Neural progenitor cell (in vitro differentiated cells): Measurements from ENCODE around the gene SP140L. TPM values are rescaled to one million over a fixed set of nuclear protein-coding genes. Genes with fewer than 3 reads are reported as not detected.

Experiments used
- DNase-seq: peaks from one replicate; pipeline ENCODE4 v3.0.0-alpha.2; 2016; ENCODE audit warnings: low spot score
- H2AFZ ChIP-seq: fragments of 200-600 bp; sonication (generic); replicated peaks from 2 replicates; pipeline ENCODE4 v1.6.1; 2016; ENCODE audit warnings: antibody characterized with exemption
- H3F3A ChIP-seq: fragments of 200-600 bp; sonication (generic); 2 replicates; pipeline ENCODE4 v1.6.1; 2016; ENCODE audit warnings: antibody characterized with exemption, low read depth
- H3K27ac ChIP-seq: fragments of 200-600 bp; sonication (generic); 2 replicates; pipeline ENCODE4 v1.5.1; 2016; ENCODE audit warnings: mild to moderate bottlenecking
- H3K27me3 ChIP-seq: fragments of 200-600 bp; sonication (generic); 2 replicates; pipeline ENCODE4 v1.6.1; 2016; ENCODE audit warnings: mild to moderate bottlenecking, moderate library complexity
- H3K36me3 ChIP-seq: fragments of 200-600 bp; sonication (generic); 2 replicates; pipeline ENCODE4 v1.5.1; 2016
- H3K4me1 ChIP-seq: fragments of 200-600 bp; sonication (generic); 2 replicates; pipeline ENCODE4 v1.6.1; 2016; ENCODE audit warnings: mixed run types
- H3K4me2 ChIP-seq: fragments of 200-600 bp; sonication (generic); 2 replicates; pipeline ENCODE4 v1.6.1; 2016
- H3K4me3 ChIP-seq: fragments of 200-600 bp; sonication (generic); 2 replicates; pipeline ENCODE4 v1.5.1; 2016
- H3K79me2 ChIP-seq: fragments of 200-600 bp; sonication (generic); 2 replicates; pipeline ENCODE4 v1.6.1; 2016; ENCODE audit warnings: low read depth
- H3K9ac ChIP-seq: fragments of 200-600 bp; sonication (generic); 2 replicates; pipeline ENCODE4 v1.6.1; 2016
- H3K9me3 ChIP-seq: fragments of 200-600 bp; sonication (generic); 2 replicates; pipeline ENCODE4 v1.5.1; 2016; ENCODE audit warnings: low read depth
- H4K20me1 ChIP-seq: fragments of 200-600 bp; sonication (generic); 2 replicates; pipeline ENCODE4 v1.6.1; 2016; ENCODE audit warnings: low read depth
- H3K27ac Mint-ChIP-seq: 3 replicates; pipeline ENCODE4 v1.8.0; 2021; ENCODE audit warnings: mixed read lengths
- H3K27me3 Mint-ChIP-seq: 2 replicates; pipeline ENCODE4 v1.8.0; 2022; ENCODE audit warnings: low read depth, mild to moderate bottlenecking, inconsistent platforms, moderate library complexity, mixed read lengths; ENCODE audit not compliant: insufficient read depth
- H3K36me3 Mint-ChIP-seq: 3 replicates; pipeline ENCODE4 v1.8.0; 2021; ENCODE audit warnings: mixed read lengths
- H3K4me1 Mint-ChIP-seq: 3 replicates; pipeline ENCODE4 v1.8.0; 2021; ENCODE audit warnings: mixed read lengths
- H3K4me3 Mint-ChIP-seq: 3 replicates; pipeline ENCODE4 v1.8.0; 2021; ENCODE audit warnings: mild to moderate bottlenecking, moderate library complexity, mixed read lengths
- H3K9me3 Mint-ChIP-seq: 3 replicates; pipeline ENCODE4 v1.8.0; 2020; ENCODE audit warnings: mixed read lengths
- CTCF ChIP-seq: fragments of 200-600 bp; sonication (generic); IDR thresholded peaks from 2 replicates; pipeline ENCODE4 v1.5.1; 2017; ENCODE audit warnings: antibody characterized with exemption, mild to moderate bottlenecking
- EZH2 ChIP-seq: fragments of 200-600 bp; sonication (generic); IDR thresholded peaks from 2 replicates; pipeline ENCODE4 v1.6.1; 2017; ENCODE audit warnings: antibody characterized with exemption, mild to moderate bottlenecking, moderate library complexity
- EZH2phosphoT487 ChIP-seq: fragments of 200-600 bp; sonication (generic); IDR thresholded peaks from 2 replicates; pipeline ENCODE4 v1.6.1; 2017; ENCODE audit warnings: antibody characterized with exemption
- total RNA-seq: library from RNA; depleted of rRNA; stranded (reverse); fragments of >200 nt; gene quantifications from 2 replicates; pipeline ENCODE4 v1.2.3, GENCODE V29; 2015; ENCODE audit warnings: low replicate concordance

Gene SP140L
- total RNA-seq, 1 donor from 2014 or later = 2.0 TPM

GRCh38 chr2:230417436-230417835, 90.4 kb downstream of the SP140L start:
- TF ChIP-seq EZH2phosphoT487 (no peak), CTCF (no peak), EZH2 (no peak)
- no peak overlapping the region for H2AFZ ChIP-seq
- H3K36me3 ChIP-seq = no peaks in the 10 kb centered on the region
- H3K4me1 Mint-ChIP-seq = no peaks in the 10 kb centered on the region
- no peak for DNase-seq
- no peak overlapping the region for H3K4me3 ChIP-seq
- no peak overlapping the region for H3K4me3 Mint-ChIP-seq
- H3K27ac ChIP-seq = no peak overlapping the region
- H3K9ac ChIP-seq = no peak overlapping the region
- no peaks in the 10 kb centered on the region for H4K20me1 ChIP-seq
- H3K4me1 ChIP-seq = no peaks in the 10 kb centered on the region
- H3K27ac Mint-ChIP-seq = no peak overlapping the region
- H3K9me3 Mint-ChIP-seq = no peaks in the 10 kb centered on the region
- no peaks in the 10 kb centered on the region for H3K79me2 ChIP-seq
- no peaks in the 10 kb centered on the region for H3K9me3 ChIP-seq
- H3K4me2 ChIP-seq = no peak overlapping the region
- no peaks in the 10 kb centered on the region for H3F3A ChIP-seq
- peaks cover 10% of the 10 kb centered on the region for H3K27me3 ChIP-seq
- peaks cover 9% of the 10 kb centered on the region for H3K27me3 Mint-ChIP-seq
- H3K36me3 Mint-ChIP-seq = no peaks in the 10 kb centered on the region

GRCh38 chr2:230418341-230419016, 91.5 kb downstream of the SP140L start:
- H3K9me3 ChIP-seq = no peaks in the 10 kb centered on the region
- H3K4me3 ChIP-seq = no peak overlapping the region

GRCh38 chr2:230419181-230419580, 92.2 kb downstream of the SP140L start:
- no peak for DNase-seq

More at GRCh38 chr2:230418341-230419016, 91.5 kb downstream of the SP140L start:
- DNase-seq = no peak
- no peak overlapping the region for H3K9ac ChIP-seq
- H3F3A ChIP-seq = no peaks in the 10 kb centered on the region
- no peaks in the 10 kb centered on the region for H4K20me1 ChIP-seq
- Mint-ChIP-seq H3K36me3 (no peaks in the 10 kb centered on the region), H3K4me3 (no peak overlapping the region), H3K27ac (no peak overlapping the region), H3K27me3 (peaks cover 3% of the 10 kb centered on the region), H3K9me3 (no peaks in the 10 kb centered on the region), H3K4me1 (no peaks in the 10 kb centered on the region)
- H3K4me2 ChIP-seq = no peak overlapping the region
- H3K27me3 ChIP-seq = no peaks in the 10 kb centered on the region
- no peaks in the 10 kb centered on the region for H3K4me1 ChIP-seq
- no peaks in the 10 kb centered on the region for H3K36me3 ChIP-seq
- TF ChIP-seq CTCF = no peak
- no peak for TF ChIP-seq EZH2phosphoT487
- no peak for TF ChIP-seq EZH2
- no peak overlapping the region for H3K27ac ChIP-seq
- no peaks in the 10 kb centered on the region for H3K79me2 ChIP-seq
- no peak overlapping the region for H2AFZ ChIP-seq

More at GRCh38 chr2:230419181-230419580, 92.2 kb downstream of the SP140L start:
- Histone ChIP-seq H3K4me3 (no peak overlapping the region), H2AFZ (no peak overlapping the region), H4K20me1 (no peaks in the 10 kb centered on the region), H3K79me2 (no peaks in the 10 kb centered on the region), H3K9ac (no peak overlapping the region), H3F3A (no peaks in the 10 kb centered on the region), H3K4me1 (no peaks in the 10 kb centered on the region), H3K9me3 (no peaks in the 10 kb centered on the region), H3K36me3 (no peaks in the 10 kb centered on the region), H3K27me3 (no peaks in the 10 kb centered on the region), H3K27ac (no peak overlapping the region), H3K4me2 (no peak overlapping the region)
- Mint-ChIP-seq H3K36me3 (no peaks in the 10 kb centered on the region), H3K9me3 (no peaks in the 10 kb centered on the region), H3K27me3 (peaks cover 2% of the 10 kb centered on the region), H3K4me1 (no peaks in the 10 kb centered on the region), H3K4me3 (no peak overlapping the region), H3K27ac (no peak overlapping the region)
- no peak for TF ChIP-seq EZH2phosphoT487
- no peak for TF ChIP-seq EZH2
- no peak for TF ChIP-seq CTCF
